K562 (cell line): Measurements from ENCODE around the gene SLC25A51. TPM values are rescaled to one million over a fixed set of nuclear protein-coding genes. Genes with fewer than 3 reads are reported as not detected.

Experiments
- EP400 ChIP-seq: fragments of 450-650 bp; IDR thresholded peaks from 2 replicates; pipeline ENCODE4 v1.6.1; 2017; ENCODE audit warnings: antibody characterized with exemption, mild to moderate bottlenecking, moderate library complexity
- EZH2 ChIP-seq: IDR thresholded peaks from 2 replicates; pipeline ENCODE4 v1.6.1; 2012; ENCODE audit warnings: low read depth, mild to moderate bottlenecking, inconsistent platforms, low read length, borderline replicate concordance
- FOSL1 ChIP-seq: fragments of 200-800 bp; sonication (Bioruptor generic); conservative IDR thresholded peaks from 2 replicates; pipeline ENCODE4 v1.6.1; 2016; ENCODE audit warnings: missing genetic modification characterization, missing compliant biosample characterization
- FOXA3 ChIP-seq, 2 experiments: fragments of 450-650 bp in 1 of 2; sonication (generic) in 1 of 2; formaldehyde crosslinking; IDR thresholded peaks in 1 of 2; conservative IDR thresholded peaks in 1 of 2; 2 replicates each; pipeline versions ENCODE4 v1.4.0 to v1.8.0; 2020 to 2022; ENCODE audit warnings: mild to moderate bottlenecking in 2 of 2, missing genetic modification reagents in 1 of 2
- FOXP1 ChIP-seq: sonication (generic); formaldehyde crosslinking; IDR thresholded peaks from 2 replicates; pipeline ENCODE4 v1.8.0; 2022; ENCODE audit warnings: mild to moderate bottlenecking, missing genetic modification reagents
- HDAC3 ChIP-seq: fragments of 450-650 bp; IDR thresholded peaks from 2 replicates; pipeline ENCODE4 v1.6.1; 2018; ENCODE audit warnings: borderline replicate concordance, mild to moderate bottlenecking, moderate library complexity; ENCODE audit not compliant: partially characterized antibody
- ILK ChIP-seq: fragments of 450-650 bp; IDR thresholded peaks from 2 replicates; pipeline ENCODE4 v1.6.1; 2016; ENCODE audit warnings: missing genetic modification characterization, low read depth, mild to moderate bottlenecking, missing compliant biosample characterization, moderate library complexity, borderline replicate concordance
- KLF1 ChIP-seq: fragments of 450-650 bp; IDR thresholded peaks from 2 replicates; pipeline ENCODE4 v1.6.1; 2016; ENCODE audit warnings: missing genetic modification characterization, missing compliant biosample characterization
- NFATC3 ChIP-seq: fragments of 450-650 bp; IDR thresholded peaks from 2 replicates; pipeline ENCODE4 v1.6.1; 2017; ENCODE audit warnings: mild to moderate bottlenecking
- NFXL1 ChIP-seq: fragments of 450-650 bp; formaldehyde crosslinking; IDR thresholded peaks from 2 replicates; pipeline ENCODE4 v1.4.0; 2021; ENCODE audit warnings: mild to moderate bottlenecking
- PCBP2 ChIP-seq: fragments of 200-400 bp; formaldehyde crosslinking; IDR thresholded peaks from 2 replicates; pipeline ENCODE4 v1.6.1; 2018; ENCODE audit warnings: low read length, low read depth, mild to moderate bottlenecking, moderate library complexity; ENCODE audit not compliant: poor library complexity, severe bottlenecking
- RBM22 ChIP-seq: fragments of 200-400 bp; formaldehyde crosslinking; IDR thresholded peaks from 2 replicates; pipeline ENCODE4 v1.6.1; 2018; ENCODE audit warnings: low read length, low read depth; ENCODE audit not compliant: poor library complexity, severe bottlenecking
- SNIP1 ChIP-seq: fragments of 450-650 bp; IDR thresholded peaks from 2 replicates; pipeline ENCODE4 v1.7.1; 2017; ENCODE audit warnings: low read depth, mild to moderate bottlenecking
- TBL1XR1 ChIP-seq, 2 experiments: IDR thresholded peaks; 2 replicates each; pipeline ENCODE4 v1.6.1; 2012; ENCODE audit warnings: improper control_type of control experiment in 2 of 2, low read length in 2 of 2, mild to moderate bottlenecking in 1 of 2
- U2AF1 ChIP-seq: fragments of 200-400 bp; formaldehyde crosslinking; optimal IDR thresholded peaks from 2 replicates; pipeline ENCODE3; 2017; ENCODE audit warnings: mild to moderate bottlenecking, low read depth, low read length, moderate library complexity
- XRCC5 ChIP-seq: fragments of 200-400 bp; formaldehyde crosslinking; IDR thresholded peaks from 2 replicates; pipeline ENCODE4 v1.6.1; 2017; ENCODE audit warnings: low read depth, mild to moderate bottlenecking, low read length
- ZBED1 ChIP-seq: IDR thresholded peaks from 2 replicates; pipeline ENCODE4 v1.6.1; 2014
- ZBTB5 ChIP-seq: fragments of 450-650 bp; IDR thresholded peaks from 2 replicates; pipeline ENCODE4 v1.6.1; 2017; ENCODE audit warnings: antibody characterized with exemption
- ZNF507 ChIP-seq: conservative IDR thresholded peaks from 2 replicates; pipeline ENCODE4 v1.6.1; 2017; ENCODE audit warnings: missing genetic modification characterization, missing compliant biosample characterization
- ZNF75A ChIP-seq: fragments of 450-650 bp; formaldehyde crosslinking; IDR thresholded peaks from 2 replicates; pipeline ENCODE4 v1.4.0; 2020; ENCODE audit warnings: mild to moderate bottlenecking
- polyA plus RNA-seq, 8 experiments: library from polyadenylated mRNA; depleted of rRNA in 4 of 8; stranded (reverse) in 5 of 8; unstranded in 3 of 8; fragments of >200 nt; fragmentation: Nextera tagmentation in 2 of 8; fragmentation: Illumina TruSeq in 1 of 8; extraction: Ambion mirVana in 2 of 8; extraction: Trizol in 1 of 8; gene quantifications; 2 replicates each; pipeline versions ENCODE4 v1.2.1 to v1.2.3, GENCODE V29; 2011 to 2014; ENCODE audit warnings: inconsistent platforms in 1 of 8, missing spikeins in 1 of 8
- total RNA-seq, 7 experiments: library from RNA; depleted of rRNA in 6 of 7; stranded (reverse); fragments of >200 nt in 6 of 7; fragmentation: Illumina TruSeq in 2 of 7; extraction: Trizol in 2 of 7; gene quantifications; 2 replicates each; pipeline versions ENCODE4 v1.2.1 to v1.2.3, GENCODE V29; 2011 to 2021; ENCODE audit warnings: low replicate concordance in 1 of 7
- TF ChIP-seq, protein P1 (sequence below): sonication (generic); formaldehyde crosslinking; IDR thresholded peaks from 2 replicates; pipeline ENCODE4 v1.8.0; 2022; ENCODE audit warnings: mild to moderate bottlenecking, missing genetic modification reagents
- TF ChIP-seq, protein P2 (sequence below): sonication (generic); formaldehyde crosslinking; IDR thresholded peaks from 2 replicates; pipeline ENCODE4 v1.8.0; 2022; ENCODE audit warnings: missing genetic modification reagents, mild to moderate bottlenecking, borderline replicate concordance

Gene SLC25A51
- total and polyA plus RNA-seq, 9 of the 15 experiments (the other 6 are each of a cell fraction or from before 2014, with no cell fraction given) = 9.1 to 40.7 (median 24.5) TPM

GRCh38 chr9:37903647-37904444 lies at the start of gene SLC25A51 (continued):
- TF ChIP-seq, protein P1, sequence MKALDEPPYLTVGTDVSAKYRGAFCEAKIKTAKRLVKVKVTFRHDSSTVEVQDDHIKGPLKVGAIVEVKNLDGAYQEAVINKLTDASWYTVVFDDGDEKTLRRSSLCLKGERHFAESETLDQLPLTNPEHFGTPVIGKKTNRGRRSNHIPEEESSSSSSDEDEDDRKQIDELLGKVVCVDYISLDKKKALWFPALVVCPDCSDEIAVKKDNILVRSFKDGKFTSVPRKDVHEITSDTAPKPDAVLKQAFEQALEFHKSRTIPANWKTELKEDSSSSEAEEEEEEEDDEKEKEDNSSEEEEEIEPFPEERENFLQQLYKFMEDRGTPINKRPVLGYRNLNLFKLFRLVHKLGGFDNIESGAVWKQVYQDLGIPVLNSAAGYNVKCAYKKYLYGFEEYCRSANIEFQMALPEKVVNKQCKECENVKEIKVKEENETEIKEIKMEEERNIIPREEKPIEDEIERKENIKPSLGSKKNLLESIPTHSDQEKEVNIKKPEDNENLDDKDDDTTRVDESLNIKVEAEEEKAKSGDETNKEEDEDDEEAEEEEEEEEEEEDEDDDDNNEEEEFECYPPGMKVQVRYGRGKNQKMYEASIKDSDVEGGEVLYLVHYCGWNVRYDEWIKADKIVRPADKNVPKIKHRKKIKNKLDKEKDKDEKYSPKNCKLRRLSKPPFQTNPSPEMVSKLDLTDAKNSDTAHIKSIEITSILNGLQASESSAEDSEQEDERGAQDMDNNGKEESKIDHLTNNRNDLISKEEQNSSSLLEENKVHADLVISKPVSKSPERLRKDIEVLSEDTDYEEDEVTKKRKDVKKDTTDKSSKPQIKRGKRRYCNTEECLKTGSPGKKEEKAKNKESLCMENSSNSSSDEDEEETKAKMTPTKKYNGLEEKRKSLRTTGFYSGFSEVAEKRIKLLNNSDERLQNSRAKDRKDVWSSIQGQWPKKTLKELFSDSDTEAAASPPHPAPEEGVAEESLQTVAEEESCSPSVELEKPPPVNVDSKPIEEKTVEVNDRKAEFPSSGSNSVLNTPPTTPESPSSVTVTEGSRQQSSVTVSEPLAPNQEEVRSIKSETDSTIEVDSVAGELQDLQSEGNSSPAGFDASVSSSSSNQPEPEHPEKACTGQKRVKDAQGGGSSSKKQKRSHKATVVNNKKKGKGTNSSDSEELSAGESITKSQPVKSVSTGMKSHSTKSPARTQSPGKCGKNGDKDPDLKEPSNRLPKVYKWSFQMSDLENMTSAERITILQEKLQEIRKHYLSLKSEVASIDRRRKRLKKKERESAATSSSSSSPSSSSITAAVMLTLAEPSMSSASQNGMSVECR = peak; percentile 92
- TF ChIP-seq EP400 = peak; percentile 96
- TF ChIP-seq XRCC5 = peak; percentile 99
- no peak for TF ChIP-seq NFXL1
- TF ChIP-seq, protein P2, sequence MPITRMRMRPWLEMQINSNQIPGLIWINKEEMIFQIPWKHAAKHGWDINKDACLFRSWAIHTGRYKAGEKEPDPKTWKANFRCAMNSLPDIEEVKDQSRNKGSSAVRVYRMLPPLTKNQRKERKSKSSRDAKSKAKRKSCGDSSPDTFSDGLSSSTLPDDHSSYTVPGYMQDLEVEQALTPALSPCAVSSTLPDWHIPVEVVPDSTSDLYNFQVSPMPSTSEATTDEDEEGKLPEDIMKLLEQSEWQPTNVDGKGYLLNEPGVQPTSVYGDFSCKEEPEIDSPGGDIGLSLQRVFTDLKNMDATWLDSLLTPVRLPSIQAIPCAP = peak; percentile 23; the same call in 1 of the 2 replicates
- TF ChIP-seq FOSL1 (tag) = peak; percentile 55
- no peak for TF ChIP-seq NFATC3
- peak; percentile 95 for TF ChIP-seq KLF1 (tag)
- TF ChIP-seq ZNF507 = no peak
- no peak for TF ChIP-seq TBL1XR1 (IDR thresholded peaks at IDR 0.05; ENCODE audit: low read length in 2 of 2)
- TF ChIP-seq ZBED1 = no peak
- 0 out of 2 replicates have a peak, but pooled peaks have one; percentile 38 for TF ChIP-seq ZNF75A (CRISPR knock-in tag)
- TF ChIP-seq ILK = no peak
- TF ChIP-seq EZH2 = no peak
- no peak for TF ChIP-seq RBM22
- no peak for TF ChIP-seq FOXA3 (CRISPR knock-in tag; conservative IDR thresholded peaks at IDR 0.05 in 1 of 2, IDR thresholded peaks at IDR 0.05 in 1 of 2)
- no peak for TF ChIP-seq HDAC3
- no peak for TF ChIP-seq SNIP1
- no peak for TF ChIP-seq PCBP2
- TF ChIP-seq ZBTB5 = no peak
- TF ChIP-seq FOXP1 (CRISPR knock-in tag) = peak; percentile 15
- peak; percentile 90 for TF ChIP-seq U2AF1
